AG20443 (cell line): ENCODE results near the gene CFL2.

Experiments used
- DNase-seq: peaks from one replicate; pipeline ENCODE4 v3.0.0; 2012; ENCODE audit warnings: low spot score, mixed read lengths

The CFL2 gene

GRCh38 chr14:34676516-34677211 is 37.7 kb downstream of the CFL2 start:
- no peak for DNase-seq

- DNase-seq, result no peak
Measured at GRCh38 chr14:34673702-34674101, 40.7 kb downstream of the CFL2 start.

GRCh38 chr14:34671716-34672115 is 42.7 kb downstream of the CFL2 start:
- no peak for DNase-seq

GRCh38 chr14:34668111-34668510 is 46.3 kb downstream of the CFL2 start:
- no peak for DNase-seq

- no peak for DNase-seq
Measured at GRCh38 chr14:34667007-34667406, 47.4 kb downstream of the CFL2 start.

- DNase-seq, result no peak
Measured at GRCh38 chr14:34665785-34666435, 48.5 kb downstream of the CFL2 start.

- DNase-seq, result no peak
Measured at GRCh38 chr14:34662561-34663088, 51.8 kb downstream of the CFL2 start.

- no peak for DNase-seq
Measured at GRCh38 chr14:34660796-34661195, 53.6 kb downstream of the CFL2 start.
